Kidney glomerular epithelial cell (primary cell): ENCODE data around the gene TRMT112.
A peak's percentile ranks its signal among the peaks of the same experiment; 100 is the strongest.

Experiments
- DNase-seq: peaks from one replicate; lab custom pipeline; 2025; lab: John Stamatoyannopoulos, UW

Gene TRMT112

DNA sequence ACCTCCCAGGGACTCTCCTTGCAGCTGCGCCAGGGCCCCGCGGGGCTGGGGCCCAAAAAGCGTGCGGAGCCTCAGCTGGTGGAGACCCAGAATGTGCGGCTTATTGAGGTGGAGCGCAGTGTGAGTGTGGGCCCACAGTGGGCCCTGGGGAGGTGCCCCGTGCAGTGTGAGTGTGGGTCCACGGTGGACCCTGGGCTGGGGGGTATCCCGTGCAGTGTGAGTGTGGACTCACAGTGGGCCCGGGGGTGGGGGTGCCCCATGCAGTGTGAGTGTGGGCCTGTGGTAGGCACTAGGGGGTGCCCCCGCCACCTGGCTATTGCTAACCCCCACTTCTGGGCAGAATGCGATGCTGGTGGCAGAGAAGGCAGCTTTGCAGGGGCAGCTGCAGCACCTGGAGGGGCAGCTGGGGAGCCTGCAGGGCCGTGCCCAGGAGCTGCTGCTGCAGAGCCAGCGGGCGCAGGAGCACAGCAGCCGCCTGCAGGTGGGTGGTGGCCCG, 33.8 kb upstream of the TRMT112 start:
- DNase-seq: no peak

DNA sequence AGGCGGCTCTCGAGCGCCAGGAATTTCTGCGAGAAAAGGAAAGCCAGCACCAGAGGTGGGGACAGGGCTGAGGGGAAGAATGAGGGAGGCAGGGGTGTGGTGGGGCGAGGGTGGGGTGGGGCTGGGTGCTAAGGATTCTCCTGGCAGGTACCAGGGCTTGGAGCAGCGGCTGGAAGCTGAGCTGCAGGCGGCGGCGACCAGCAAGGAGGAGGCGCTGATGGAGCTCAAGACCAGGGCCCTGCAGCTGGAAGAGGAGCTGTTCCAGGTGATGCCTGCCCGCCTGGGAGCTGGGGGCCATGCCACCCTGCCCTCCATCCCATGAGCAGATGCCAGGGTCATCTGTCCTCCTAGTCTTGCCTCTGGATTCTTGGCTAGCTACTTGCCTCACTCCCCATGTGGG, 32.0 kb upstream of the TRMT112 start:
- DNase-seq: no peak

DNA sequence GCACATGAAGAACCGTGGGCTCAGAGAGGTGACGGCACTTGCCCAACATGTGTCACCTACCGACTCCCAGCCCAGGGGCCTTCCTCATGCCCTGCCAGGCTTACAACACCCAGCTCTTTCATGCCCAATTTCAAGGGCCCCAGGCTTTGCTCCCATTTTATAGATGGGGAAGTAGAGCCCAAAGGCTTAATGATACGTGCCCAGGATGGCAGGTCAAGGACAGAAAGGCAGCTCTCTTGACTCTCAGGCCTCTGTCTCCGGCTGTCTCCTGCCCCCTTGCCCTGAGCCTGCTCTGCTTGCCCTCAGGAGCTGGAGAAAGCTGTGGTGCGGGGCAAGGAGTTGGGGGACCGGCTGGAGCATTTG, 31.6 kb upstream of the TRMT112 start:
- DNase-seq: no peak

DNA sequence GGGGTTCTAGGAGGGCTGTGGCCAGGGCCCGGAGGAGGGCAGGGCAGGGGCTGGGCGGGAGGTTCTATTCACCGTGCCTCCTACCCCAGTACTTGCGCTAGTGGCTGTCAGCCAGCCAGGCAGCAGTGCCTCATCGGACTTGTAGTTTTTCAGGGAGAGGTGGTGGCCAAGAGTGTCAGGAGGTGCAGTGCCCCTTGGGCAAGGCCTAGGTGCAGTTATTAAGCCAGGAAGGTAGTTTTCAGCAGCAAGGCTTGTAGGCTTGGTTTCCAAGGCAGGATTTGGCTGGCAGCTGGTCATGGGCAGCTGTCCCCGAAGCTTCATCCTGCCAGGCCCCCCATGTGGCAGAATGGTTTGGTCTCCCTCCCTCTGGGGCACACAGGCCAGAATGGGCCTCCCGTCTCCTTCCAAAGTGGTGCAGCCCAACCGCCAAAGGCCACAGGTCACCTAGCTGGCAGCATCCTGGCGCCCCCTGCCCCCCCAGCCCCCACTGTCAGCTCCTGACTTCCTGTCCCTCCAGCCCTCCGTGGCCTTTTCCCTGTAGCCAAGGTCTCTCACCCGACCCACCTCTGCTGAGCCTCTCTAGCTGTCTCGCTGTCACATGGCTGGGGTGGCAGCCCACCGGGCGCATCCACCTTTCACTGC, 31.1 kb upstream of the TRMT112 start:
- no peak for DNase-seq

DNA sequence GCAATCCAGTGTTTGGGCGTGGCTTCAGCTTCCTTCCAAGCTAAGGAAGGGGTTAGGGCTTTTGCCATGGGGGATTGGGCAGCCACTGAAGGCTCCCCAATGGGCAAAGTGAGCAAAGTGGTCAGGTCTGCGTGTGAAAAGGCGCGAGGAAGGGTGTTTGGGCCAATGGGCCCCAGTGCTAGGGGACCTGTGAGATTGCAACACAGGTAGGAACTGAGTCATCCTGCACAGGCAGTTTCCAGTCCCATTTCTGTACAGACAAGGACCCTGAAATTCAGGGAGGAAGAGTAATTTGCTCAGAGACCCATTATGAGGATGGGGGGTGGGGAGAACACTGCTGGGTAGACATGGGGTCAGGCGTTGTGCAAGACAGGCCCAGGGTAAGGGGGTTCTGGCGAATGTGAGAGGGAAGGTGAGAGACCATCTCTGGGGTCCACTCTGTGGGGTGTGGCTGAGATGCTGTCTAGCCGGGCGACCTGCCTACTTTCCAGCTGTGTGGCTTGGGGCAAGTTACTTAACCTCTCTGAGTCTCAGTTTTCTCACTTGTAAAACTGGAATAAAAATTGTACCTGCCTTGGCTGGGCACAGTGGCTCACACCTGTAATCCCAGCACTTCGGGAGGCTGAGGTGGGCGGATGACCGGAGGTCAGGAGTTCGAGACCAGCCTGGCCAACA, 30.0 kb upstream of the TRMT112 start:
- DNase-seq: no peak

DNA sequence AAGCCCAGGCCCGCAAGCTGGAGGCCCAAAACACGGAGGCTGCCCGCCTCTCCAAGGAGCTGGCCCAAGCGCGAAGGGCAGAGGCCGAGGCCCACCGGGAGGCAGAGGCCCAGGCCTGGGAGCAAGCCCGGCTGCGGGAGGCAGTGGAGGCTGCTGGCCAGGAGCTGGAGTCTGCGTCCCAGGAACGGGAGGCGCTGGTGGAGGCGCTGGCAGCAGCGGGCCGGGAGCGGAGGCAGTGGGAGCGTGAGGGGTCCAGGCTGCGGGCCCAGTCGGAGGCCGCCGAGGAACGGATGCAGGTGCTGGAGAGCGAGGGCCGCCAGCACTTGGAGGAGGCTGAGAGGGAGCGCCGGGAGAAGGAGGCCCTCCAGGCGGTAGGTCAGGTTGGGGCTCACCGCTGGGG, 27.4 kb upstream of the TRMT112 start:
- DNase-seq: no peak

DNA sequence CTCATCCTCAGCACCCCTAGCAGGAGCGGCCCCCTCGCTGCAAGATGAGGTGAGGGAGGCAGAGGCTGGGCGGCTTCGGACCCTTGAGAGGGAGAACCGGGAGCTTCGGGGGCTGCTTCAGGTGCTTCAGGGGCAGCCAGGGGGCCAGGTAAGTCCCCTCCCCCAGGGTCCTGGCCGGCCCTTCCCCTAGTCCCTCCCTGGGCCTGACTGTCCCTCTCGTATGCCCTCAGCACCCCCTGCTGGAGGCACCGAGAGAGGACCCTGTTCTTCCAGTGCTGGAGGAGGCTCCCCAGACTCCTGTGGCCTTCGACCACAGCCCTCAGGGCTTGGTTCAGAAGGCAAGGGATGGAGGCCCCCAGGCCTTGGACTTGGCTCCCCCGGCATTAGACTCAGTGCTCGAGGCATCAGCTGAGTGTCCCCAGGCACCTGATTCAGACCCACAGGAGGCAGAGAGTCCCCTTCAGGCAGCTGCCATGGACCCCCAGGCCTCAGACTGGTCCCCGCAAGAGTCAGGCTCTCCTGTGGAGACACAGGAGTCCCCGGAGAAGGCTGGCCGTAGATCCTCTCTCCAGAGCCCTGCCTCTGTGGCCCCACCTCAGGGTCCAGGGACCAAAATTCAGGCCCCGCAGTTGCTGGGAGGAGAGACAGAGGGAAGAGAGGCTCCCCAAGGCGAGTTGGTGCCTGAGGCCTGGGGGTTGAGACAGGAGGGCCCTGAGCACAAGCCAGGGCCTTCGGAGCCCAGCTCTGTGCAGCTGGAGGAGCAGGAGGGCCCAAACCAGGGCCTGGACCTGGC, 26.6 kb upstream of the TRMT112 start:
- DNase-seq: no peak

DNA sequence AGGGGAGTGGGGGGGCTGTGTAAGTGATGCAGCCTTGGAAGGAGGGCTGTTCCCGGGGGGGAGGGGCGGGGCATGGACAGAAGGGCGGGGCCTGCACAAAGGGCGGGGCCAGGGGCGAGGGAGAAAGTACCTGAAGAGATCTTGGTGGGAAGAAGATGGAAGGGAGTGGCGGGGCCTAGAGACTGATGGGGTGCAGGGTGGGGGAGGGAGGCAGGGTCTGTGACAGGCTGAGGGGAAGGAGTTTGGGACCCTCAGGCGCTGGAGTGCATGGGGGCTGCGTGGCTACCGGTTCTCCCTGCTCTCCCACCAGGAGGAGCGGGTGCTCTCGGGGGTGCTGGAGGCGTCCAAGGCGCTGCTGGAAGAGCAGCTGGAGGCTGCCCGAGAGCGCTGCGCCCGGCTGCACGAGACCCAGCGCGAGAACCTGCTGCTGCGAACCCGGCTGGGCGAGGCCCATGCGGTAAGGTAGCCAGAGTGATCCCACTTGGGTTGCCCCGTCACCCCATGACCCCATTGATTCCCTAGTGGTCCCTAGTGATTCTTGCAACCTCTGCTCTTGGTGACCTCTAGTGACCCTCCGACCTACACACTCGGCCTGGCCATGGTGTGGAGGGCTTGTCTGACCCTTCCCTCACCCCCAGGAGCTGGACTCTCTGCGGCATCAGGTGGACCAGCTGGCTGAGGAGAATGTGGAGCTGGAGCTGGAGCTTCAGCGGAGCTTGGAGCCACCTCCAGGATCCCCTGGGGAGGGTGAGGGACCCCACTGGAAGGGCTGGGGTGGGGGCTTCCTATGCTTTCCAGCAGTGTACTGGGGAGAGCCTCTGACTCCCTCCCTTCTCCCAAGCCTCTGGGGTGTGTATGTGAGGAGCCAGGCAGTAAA, 25.7 kb upstream of the TRMT112 start:
- no peak for DNase-seq

DNA sequence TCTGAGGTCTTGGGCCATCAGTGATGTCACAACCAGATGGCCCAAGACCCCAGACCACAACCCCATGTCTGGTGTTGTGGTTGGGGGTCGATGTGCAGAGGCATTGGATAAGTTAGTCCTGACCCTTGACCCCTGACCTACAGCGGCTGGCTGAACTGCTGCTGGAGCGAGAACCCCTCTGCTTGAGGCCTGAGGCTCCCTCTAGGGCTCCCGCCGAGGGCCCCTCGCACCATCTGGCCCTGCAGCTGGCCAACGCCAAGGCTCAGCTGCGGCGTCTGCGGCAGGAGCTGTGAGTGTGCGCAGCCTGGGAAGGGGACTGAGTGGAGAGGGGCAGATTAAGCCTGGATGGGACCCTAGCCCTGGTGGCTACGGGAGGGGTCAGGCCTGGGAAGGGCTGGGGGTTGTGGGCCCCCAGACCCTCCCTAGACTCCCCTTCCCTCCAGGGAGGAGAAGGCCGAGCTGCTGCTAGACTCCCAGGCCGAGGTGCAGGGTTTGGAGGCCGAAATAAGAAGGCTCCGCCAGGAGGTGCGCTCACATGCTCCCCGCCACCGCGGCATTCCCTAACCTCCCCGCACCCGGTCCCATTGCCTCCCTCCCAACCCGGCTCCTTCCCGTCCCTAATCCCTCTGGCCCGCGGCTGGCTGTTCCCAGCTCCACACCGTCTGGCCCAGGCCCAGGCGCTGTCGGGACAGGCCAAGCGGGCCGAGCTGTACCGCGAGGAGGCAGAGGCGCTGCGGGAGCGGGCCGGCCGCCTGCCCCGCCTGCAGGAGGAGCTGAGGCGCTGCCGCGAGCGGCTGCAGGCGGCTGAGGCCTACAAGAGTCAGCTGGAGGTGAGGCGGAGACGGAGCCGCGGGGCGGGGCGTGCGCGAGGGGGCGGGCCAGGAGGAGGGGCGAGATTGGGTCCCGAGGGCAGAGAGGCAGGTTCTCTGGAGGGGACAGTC, 24.8 kb upstream of the TRMT112 start:
- DNase-seq: peak; percentile 62

DNA sequence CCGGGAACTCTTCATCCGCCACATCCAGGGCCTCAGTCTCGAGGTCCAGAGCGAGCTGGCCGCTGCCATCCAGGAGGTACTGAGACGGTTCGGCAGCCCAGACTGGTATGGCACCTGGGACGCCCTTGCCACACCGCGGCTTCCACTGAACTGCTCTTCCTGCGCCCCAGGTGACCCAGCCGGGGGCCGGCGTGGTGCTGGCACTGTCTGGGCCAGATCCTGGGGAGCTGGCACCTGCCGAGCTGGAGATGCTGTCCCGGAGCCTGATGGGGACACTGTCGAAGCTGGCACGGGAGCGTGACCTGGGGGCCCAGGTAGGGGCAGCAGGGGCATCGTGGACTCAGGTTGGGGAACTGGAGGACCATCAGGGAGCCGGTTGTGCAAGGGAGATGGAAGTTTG, 24.1 kb upstream of the TRMT112 start:
- no peak for DNase-seq

DNA sequence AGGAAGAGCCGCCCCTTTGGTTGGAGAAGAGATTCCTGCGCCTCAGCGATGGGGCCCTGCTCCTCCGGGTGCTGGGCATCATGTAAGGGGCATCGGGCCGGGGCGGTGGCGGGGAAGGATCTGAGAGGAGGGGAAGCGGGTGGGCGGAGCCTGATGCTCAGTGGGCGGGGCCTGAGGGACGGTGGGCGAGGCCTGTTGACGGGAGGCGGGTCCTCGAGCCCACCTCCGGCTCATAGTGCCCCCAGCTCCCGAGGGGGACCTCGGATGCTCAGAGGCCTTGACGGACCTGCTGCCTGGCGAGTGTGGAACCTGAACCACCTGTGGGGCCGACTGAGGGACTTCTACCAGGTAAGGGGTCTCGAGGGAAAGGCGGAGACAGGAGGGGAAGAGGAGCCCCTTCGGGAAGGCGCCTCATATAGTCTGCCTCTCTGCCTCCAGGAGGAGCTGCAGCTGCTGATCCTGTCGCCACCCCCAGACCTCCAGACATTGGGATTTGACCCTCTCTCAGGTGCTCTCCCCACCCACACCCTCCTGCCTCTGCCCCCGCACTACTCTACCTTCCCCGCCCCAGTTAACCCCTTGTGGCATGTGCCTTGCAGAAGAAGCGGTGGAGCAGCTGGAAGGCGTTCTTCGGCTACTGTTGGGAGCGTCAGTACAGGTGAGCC, 23.4 kb upstream of the TRMT112 start:
- DNase-seq: no peak

DNA sequence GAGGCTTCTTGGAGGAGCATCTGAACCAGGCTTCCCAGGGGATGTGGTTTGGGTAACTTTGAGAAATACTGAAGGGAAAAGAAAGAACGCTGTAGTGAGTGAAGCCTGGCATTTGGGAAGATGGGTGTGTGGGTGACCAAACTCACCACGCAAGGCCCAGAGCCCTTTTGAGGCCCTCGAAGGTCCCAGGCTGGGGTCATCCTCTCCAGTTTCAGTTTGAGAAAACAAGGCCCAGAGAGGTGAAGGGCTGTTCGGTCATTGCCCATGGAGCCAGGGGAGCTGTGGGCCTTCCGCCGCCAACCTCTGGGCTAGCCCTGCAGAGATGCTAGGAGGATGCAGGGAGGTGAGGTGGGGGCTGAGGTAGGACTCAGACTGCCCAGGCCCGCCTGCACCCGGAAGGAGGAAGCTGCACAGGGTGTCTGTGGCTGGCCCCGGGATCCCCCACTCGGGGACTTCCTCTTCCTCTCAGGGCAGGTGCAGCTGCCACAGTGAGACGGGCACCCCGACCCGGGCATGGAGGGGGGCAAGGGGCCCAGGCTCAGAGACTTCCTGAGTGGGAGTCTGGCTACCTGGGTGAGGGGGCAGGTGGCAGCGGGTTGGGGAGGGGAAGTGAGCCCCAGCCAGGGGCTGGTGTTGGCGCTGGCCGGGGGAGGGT, 22.5 kb upstream of the TRMT112 start, which contains the start of gene CCDC88B:
TSS of gene CCDC88B (plus strand) at position 451 of the 655 bp plus-strand sequence. CDS start at position 514, 63 bp downstream.
- no peak for DNase-seq

DNA sequence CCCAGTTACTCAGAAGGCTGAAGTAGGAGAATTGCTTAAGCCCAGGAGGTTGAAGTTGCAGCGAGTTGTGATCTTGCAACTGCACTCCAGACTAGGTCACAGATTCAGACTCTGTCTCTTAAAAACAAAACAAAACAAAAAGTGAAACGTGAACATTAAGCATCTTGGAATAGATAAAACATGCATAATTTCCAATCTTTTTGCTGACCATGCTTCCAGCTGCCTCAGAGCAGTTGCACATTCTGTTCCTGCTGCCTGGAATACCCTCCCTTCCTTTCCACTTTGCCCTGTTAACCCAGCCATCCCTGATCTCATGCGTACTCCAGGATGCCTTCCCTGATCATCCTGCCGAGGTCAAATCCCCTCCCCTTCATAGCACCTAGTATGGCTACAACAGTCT, 21.9 kb upstream of the TRMT112 start:
- DNase-seq: no peak

DNA sequence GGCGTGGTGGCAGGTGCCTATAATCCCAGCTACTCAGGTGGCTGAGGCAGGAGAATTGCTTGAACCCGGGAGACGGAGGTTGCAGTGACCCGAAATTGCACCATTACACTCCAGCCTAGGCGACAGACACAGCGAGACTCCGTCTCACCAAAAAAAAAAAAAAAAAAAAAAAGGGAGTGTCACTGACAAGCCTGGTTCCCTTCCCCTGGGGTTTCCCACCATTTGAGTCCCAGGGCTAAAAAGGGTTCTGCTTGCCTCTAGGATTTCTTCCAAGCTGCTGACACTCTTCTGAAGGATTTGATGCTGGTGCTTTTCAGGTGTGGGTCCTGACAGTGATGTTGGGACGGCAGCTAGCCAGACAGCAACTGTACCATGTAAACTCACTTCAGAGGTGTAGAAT, 21.4 kb upstream of the TRMT112 start:
- no peak for DNase-seq

DNA sequence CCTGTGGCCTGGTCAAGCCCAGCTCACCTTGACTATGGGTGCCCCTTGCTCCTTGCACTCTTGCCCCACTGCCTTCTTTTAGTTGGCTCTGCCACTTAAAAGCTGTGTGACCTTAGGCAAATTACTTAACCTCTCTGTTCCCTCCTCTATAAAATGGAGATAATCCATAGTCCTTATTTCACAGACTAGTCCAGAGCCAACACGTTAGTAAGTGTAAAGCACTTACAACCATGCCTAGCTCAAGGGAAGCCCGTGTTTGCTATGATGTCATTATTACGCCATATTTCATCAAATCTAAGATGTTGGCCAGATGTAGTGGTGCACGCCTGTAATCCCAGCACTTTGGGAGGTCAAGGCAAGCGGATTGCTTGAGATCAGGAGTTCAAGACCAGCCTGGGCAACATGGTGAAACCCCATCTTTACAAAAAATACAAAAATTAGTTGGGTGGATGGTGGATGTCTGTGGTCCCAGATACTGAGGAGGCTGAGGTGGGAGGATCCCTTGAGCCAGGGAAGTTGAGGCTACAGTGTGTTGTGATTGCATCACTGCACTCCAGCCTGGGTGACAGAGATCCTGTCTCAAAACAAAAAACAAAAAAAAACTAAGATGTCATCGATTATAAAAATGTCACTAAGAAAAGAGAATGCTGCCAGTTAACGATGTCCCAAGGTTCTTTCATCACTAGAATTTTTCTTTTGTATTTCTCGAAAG, 20.3 kb upstream of the TRMT112 start:
- no peak for DNase-seq

DNA sequence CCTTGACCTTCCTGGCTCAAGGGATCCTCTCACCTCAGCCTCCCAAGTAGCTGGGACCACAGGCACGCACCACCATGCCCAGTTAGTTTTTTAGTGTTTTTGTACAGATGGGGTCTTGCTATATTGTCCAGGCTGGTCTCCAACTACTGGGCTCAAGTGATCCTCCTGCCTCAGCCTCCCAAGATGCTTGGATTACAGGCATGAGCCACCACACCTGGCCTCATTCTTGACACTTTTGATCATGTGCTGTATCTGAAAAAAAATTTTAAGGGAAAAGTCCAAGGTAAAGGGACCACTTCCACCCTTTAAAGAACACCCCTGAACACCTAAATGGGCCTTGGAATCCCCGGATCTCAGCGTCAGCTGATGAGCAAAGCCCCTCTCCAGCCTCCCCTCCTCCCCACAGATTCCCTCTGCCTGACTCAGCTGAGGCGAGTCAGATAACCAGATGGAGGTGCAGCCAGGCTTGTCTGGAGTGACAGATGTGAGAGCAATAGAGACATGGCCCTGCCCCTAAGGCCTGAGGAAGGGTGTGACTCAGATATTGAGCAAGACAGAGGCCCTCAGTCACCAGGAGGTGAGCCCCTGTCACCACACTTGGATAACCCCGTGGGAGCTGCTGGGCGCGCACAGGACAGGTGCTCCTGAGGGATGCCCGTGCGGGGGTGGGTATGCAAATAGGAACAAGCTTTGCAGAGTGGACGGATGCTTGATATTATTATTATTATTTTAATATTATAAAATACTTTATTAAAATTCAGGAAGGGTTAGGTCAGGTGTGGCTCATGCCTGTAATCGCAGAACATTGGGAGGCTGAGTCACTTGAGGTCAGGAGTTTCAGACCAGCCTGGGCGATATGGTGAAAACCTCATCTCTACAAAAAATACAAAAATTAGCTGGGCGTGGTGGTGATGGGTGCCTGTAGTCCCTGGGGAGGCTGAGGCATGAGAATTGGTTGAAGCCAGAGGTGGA, 17.7 kb upstream of the TRMT112 start:
- peak; percentile 99 for DNase-seq

DNA sequence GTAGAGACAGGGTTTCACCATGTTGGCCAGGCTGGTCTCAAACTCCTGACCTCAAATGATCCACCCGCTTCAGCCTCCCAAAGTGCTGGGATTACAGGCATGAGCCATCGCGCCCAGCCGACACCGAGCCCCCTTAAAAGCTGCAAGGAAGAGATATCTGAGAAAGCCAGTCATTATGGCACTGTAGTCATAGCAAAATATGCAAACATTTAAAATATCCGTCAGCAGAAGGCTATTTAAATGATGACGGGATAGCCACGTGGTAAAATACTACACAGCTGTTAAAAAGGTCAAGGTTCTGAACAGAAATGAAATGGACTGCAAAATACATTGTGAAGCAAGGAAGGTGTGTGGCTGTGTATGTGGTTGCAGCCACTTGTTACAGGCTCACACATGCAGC, 16.2 kb upstream of the TRMT112 start:
- no peak for DNase-seq
